ENCODE results near the gene HOXC9. TPM values are rescaled to one million over a fixed set of nuclear protein-coding genes. Genes with fewer than 3 reads are reported as not detected.

The HOXC9 gene
- total RNA-seq, 1 experiment from 2014 or later: 5.9 TPM

- no peak for DNase-seq (ENCODE audit: low read depth)
These were observed 11.3 kb upstream of the HOXC9 start for GRCh38 chr12:53988541-53989226.

- DNase-seq (ENCODE audit: low read depth): peak; percentile 63
These were observed 10.5 kb upstream of the HOXC9 start for GRCh38 chr12:53989227-53990113.

DNA sequence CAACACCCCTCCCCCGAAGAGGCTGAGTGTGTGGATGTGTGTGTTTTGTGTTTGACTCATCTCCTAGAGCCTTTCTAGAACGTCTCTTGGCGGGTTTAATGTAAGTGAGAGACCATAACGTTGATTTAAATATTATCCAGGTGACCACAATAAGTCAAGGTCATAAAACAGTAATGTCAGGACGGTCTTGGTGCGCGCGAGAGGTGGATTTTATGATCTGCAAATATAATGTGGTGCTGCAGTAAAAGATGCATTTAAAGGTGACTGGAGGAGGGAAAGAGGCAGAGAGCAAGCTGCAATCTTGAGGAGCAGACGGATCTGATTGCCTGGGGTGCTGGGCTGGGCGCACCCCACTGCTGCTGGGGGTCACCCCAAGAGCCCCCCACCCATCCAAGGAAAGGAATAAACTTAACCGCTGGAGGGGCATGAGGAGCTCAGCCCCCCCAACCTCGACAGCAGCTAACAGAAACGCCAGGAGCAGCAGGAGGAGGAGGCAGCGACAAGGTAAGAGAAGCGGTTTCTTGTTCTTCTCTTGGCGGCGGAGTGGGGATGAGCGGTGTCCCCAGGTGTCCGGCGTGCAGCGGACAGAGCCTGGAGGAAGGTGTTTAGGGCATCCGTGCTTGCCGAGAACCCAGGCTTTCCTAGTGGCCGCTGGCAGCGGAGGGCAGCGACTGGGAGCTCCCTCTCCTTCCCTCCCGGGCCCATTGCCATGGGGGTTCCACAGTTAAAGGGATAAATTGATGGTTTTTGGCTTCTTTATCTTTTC is 9.5 kb upstream of the HOXC9 start:
- no peak for DNase-seq (ENCODE audit: low read depth)

- no peak for DNase-seq (ENCODE audit: low read depth)
These were observed 8.9 kb upstream of the HOXC9 start for GRCh38 chr12:53991077-53991460.

GRCh38 chr12:53992377-53992889 is 7.5 kb upstream of the HOXC9 start:
- no peak for DNase-seq (ENCODE audit: low read depth)

- no peak for DNase-seq (ENCODE audit: low read depth)
These were observed 6.6 kb upstream of the HOXC9 start for GRCh38 chr12:53993162-53994008.

DNA sequence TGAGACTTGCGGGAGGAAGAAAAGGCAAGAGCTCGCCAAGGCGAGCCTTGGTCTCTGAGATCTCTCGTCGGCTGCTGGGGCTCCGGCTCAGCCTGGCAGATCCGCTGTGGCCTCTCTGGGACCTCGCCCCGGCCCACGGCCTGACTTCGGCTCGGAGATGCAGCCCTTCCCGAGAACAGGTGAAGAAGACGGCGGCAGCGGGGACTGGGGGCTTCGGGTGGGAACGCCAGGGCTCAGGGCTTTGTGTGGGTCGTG is 6.0 kb upstream of the HOXC9 start:
- DNase-seq (ENCODE audit: low read depth): no peak

GRCh38 chr12:53994264-53995001 is 5.5 kb upstream of the HOXC9 start:
- DNase-seq (ENCODE audit: low read depth): peak; percentile 29

DNA sequence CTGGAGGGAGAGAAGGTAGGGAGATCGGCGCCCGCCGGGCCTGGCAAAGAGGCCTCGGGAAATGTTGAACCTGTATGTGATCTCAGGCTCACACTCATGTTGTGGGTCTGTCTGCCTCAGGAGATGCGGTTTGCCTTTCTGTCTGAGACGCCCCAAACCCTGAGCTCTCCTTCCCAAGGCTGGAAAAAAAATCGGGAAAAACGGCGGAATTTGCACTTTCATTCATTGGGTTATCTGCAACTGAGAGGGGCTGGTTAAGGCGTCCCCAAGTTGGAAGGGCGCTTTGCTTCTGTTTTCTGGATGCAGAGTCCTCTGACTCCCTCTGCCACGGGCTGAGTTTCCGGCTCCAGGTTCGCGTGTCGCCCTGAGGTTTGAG is 5.0 kb upstream of the HOXC9 start:
- no peak for DNase-seq (ENCODE audit: low read depth)

GRCh38 chr12:53995378-53996239 is 4.4 kb upstream of the HOXC9 start:
- DNase-seq (ENCODE audit: low read depth): peak; percentile 68

- no peak for DNase-seq (ENCODE audit: low read depth)
These were observed 3.4 kb upstream of the HOXC9 start for GRCh38 chr12:53996240-53997203.

- DNase-seq (ENCODE audit: low read depth): no peak
These were observed 2.5 kb upstream of the HOXC9 start for GRCh38 chr12:53997204-53998109.

DNA sequence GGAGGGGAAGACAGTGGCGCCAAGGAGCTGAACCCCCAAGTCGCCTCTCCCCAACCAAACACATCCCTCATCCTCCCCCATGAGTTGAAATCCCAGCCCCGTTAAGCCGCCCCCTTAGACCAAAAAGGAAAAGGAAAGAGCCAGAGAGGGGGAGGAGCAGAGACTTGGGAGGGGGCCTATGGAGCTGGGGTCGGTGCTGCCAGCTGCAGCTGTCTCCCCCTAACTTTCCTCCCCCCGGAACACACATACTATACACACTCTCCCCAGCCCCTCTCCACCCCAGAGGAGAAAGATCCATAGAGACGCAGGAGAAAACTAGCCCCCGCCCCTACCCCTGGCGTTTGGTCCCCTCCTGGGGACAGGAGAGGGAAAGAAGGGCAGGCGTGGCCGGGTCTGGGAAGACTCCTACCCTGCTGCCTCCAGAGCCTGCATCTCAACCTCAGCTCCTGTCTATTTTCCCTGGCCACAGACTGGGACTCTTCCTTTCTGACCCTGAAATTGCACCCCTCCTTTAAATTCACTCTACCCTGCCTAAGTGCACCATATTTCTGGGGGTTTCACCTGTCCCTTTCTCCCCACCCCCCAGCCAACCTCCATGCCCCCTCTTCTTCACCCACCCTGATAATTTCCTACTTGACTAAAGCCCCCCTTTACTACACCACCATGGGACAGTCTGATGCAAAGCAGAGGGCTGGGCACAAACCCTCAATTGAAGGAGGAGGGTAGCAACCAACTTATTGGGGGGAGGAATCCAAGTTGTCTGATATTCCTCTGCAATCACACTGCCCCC is 1.7 kb upstream of the HOXC9 start:
- no peak for DNase-seq (ENCODE audit: low read depth)

DNA sequence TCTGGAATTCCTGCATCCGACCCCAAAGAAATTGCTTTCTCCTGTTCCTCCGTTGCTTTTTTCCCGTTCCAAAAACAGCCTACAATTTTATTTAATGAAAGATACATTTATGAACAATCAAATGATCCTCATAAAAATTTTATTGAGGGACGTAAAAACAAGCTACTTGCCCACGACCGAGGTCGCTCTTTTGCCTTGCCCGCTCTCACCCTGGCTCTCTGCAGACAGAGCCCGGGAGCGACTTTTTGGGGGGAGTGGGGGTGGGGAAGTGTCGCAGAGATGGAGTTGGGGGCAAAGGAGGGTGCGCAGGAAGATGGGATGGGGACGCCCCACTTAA is 1.1 kb upstream of the HOXC9 start:
- DNase-seq (ENCODE audit: low read depth): no peak

DNA sequence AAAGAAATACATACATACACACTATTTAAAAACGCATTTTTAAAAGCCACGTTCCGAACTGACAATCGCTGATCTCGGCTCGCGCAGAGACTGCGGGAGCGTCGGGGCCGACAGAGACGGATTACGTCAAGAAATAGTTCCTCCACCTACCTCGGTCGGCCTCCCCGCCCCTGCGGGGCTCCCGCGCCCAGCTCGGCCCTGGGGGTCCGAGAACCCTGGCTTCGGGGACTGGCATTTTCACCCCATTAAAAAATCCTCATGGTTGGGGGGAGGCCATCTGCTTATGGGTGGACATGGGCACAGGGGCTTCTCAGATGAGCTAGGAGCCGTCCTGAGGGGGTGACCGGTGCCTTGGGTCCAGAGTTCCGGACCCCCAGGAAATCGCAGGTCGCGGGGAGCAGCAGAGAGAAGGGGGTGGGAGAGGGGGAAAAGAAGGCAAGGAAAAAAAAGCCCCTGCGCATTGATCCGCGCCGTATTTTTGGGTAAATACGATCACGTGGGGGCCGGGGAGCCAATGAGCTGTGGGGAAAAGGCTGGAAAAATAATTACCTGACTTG is 324 bp upstream of the HOXC9 start:
- DNase-seq (ENCODE audit: low read depth): peak; percentile 82
